Suppressor macrophage treated with lipopolysaccharide for 1 hour (primary cell): ENCODE results near the gene HMGB2.

Experiments used
- DNase-seq, 3 donors: peaks; one replicate each; pipeline ENCODE4 v3.0.0-alpha.2; 2020 to 2022

HMGB2 gene

GRCh38 chr4:173334891-173335752, 964 bp upstream of the HMGB2 start:
- peak; percentile 76 to 89 (median 81) for DNase-seq

- DNase-seq = peak; percentile 72 to 81 (median 79)
These were observed 487 bp downstream of the HMGB2 start for GRCh38 chr4:173333658-173334084.

DNA sequence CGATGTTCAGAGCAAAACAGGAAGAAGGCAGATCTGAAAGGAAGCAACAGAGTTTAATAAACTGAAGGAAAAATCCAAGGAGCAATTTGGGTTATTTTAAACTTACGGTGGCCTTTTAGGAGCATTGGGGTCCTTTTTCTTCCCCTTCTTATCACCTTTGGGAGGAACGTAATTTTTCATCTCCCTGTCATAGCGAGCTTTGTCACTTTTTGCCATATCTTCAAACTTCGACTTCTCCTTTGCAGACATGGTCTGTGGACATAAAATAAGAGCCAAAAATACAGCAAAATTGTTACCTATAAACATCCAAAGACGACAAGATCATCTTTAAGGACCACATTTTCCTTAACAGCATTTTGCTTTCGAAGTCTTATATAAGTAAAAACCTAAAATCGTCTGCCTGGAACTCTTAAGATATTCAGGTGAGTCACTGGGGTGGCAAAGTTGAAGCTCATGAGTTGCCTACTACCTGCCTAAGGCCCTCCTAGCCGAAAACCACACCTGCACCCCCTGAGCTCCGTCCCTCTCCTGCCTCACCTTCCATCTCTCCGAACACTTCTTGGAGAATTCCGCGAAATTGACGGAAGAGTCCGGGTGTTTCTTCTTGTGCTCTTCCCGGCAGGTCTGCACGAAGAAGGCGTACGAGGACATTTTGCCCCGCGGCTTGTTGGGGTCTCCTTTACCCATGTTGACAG, 1.0 kb downstream of the HMGB2 start:
- peak in 1 of 3 donors; percentile 13 for DNase-seq

GRCh38 chr4:173332021-173332487, 2.1 kb downstream of the HMGB2 start:
- peak in 2 of 3 donors; percentile 17 to 23 for DNase-seq

DNA sequence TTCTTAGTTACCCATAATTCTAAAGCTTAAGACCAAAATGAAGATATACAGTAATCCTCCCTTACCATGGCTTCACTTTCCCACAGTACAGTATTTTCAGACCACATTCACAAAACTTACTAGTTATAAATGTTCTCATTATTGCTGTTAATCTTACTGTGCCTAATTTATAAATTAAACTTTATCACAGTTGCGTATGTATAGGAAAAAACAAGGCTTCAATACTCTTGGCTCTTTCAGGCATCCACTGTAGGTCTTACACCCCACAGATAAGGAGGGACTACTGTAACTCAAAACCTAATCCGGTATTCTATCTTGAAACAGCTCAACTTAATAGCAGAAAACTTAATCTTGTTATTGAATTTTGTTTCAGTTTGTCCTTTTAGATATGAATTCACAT, 3.6 kb downstream of the HMGB2 start:
- no peak for DNase-seq

DNA sequence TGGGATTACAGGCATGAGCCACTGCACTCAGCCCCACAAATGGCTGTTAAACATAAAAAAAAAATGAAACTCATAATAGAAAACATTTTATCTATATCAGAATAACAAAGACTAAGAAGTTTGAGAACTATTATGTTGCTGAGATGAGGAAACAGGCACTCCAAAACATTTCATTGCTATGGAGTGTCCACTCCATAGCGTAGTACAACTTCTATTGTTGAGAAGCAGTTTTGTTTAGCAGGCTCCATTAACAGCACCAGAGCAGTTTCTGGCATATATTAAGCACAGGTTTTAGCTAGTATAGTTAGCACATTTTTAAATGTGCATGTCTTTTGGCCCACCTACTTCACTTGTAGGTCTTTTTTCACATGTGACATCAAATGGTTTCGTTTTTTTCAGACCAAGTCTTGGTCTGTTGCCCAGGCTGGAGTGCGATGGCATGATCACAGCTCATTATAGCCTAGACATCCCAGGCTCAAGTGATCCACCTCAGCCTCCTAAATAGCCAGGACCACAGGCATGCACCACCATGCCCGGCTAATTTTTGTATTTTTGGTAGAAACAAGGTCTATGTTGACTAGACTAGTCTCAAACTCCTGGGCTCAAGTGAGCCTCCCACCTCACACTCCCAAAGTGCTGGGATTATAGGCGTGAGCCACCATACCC, 5.8 kb downstream of the HMGB2 start:
- peak in 1 of 3 donors; percentile 1 for DNase-seq

- DNase-seq = no peak
These were observed 9.0 kb downstream of the HMGB2 start for GRCh38 chr4:173325007-173325736.

GRCh38 chr4:173319696-173320095, 14.5 kb downstream of the HMGB2 start:
- DNase-seq = peak; percentile 48 to 76 (median 75)

- DNase-seq = peak; percentile 35 to 81 (median 77)
These were observed 15.4 kb downstream of the HMGB2 start for GRCh38 chr4:173318648-173319211.

DNA sequence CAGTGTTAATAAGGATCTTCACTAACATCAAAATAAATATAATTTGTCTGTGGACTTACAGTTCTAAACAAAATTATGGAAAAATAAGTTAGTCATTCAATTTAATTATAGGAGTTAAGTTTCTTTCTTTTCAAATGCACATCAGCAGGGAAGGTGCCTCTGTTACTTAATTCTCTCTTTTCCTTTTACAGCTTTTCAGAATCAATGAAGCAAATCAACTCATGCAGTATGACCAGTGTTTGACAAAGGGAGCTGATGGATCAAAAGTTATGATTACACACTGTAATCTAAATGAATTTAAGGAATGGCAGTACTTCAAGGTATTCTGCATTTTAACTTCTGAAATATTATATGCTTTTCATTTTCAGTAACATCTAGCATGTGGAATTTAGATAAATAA, 15.9 kb downstream of the HMGB2 start:
- no peak for DNase-seq

GRCh38 chr4:173317004-173317403, 17.2 kb downstream of the HMGB2 start:
- peak in 1 of 3 donors; percentile 10 for DNase-seq

DNA sequence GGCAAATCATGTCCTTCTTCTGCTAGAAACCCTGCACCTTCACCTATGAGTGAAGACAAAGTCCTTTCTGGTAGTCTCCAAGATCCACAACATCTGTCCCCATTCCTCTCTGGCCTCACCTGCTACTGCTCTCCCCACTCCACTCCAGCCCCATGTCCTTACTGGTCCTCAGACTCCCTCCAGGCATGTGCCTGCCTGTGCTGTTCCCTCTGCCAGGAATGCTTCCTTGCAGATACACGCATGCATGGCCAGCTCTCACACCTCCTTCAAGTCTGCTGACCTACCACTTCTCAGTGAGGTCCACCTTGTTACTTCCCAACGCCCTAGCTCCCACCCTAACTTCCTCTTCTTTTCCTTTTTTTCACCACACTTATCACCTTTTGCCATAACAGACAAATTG, 18.1 kb downstream of the HMGB2 start:
- no peak for DNase-seq

- no peak for DNase-seq
These were observed 19.4 kb downstream of the HMGB2 start for GRCh38 chr4:173314715-173315114.

DNA sequence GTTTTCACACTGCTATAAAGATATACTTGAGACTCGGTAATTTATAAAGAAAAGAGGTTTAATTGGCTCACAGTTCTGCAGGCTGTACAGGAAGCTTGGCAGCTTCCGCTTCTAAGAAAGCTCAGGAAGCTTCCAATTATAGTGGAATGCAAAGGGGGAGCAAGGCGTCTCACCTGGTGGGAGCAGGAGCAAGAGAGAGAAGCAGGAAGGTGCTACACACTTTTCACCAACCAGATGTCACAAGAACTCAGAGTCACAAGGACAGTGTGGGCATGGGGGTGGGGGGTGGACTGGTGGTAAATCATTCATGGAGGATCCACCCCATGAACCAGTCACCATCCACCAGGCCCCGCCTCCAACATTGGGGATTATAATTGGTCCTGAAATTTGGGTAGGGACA, 22.8 kb downstream of the HMGB2 start:
- DNase-seq = no peak

DNA sequence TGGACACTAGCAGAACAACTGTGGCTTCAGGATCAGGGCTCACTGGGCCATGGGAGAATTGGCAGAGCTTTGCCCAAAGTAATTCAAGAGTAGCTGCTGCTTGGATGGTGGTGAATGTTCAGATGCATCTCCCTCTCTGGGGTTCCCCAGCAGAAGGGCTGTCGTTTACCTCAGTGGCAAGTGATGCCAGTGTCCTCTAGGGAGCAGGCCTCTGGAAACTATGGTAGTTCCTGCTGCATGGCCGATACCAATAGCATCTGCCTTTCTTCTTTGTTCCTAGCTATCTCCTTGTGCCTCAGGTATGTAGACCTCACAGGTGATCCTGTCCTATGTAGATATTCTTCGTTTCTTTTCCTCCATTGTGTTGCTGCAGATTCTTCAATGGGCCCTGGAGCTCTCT, 26.4 kb downstream of the HMGB2 start:
- DNase-seq = no peak

- peak; percentile 59 to 71 (median 71) for DNase-seq
These were observed 32.5 kb downstream of the HMGB2 start for GRCh38 chr4:173301518-173302201.

- DNase-seq = no peak
These were observed 39.7 kb downstream of the HMGB2 start for GRCh38 chr4:173294444-173294843.

DNA sequence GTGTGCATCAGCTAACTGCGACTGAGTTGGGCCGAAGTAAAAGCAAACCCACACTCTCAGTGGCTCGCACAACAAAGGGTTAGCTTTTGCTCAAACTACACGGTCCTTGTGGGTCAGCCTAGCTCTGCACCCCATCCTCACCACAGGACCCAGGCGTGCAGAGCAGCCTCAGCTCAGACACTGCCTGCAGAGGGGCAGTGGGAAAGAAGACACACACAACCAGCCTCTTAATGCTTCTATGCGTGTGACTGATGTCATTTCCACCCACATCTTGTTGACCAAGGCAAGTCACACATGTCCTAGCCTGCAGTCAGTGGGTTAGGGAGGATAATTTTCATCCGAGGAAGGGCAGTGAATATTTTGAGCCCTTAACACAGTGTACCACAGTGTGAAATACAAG, 40.5 kb downstream of the HMGB2 start:
- DNase-seq = no peak

GRCh38 chr4:173291899-173292298, 42.3 kb downstream of the HMGB2 start:
- DNase-seq = no peak

DNA sequence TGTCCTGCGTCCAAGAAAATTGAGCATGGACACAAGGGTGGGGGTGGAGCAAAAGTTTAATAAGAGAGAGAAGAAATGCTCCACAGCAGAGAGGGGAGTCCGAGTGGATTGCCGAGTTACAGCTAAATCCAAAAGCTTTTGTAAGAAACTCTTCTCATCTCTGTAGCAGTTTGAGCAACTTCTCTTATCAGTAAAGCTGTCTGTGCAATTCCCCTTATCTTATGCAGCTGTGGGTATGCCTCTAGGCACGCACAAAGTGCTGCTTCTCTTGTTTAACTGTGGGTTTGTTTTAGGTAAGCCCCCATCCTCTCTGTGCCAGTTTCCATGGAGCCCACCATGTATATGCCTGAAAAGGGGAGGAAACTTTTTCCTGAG, 44.8 kb downstream of the HMGB2 start:
- DNase-seq = no peak

GRCh38 chr4:173288698-173289352, 45.3 kb downstream of the HMGB2 start:
- DNase-seq = peak in 1 of 3 donors; percentile 23
